GM12878 (cell line): ENCODE data around the gene ARHGDIA. TPM values are rescaled to one million over a fixed set of nuclear protein-coding genes. Genes with fewer than 3 reads are reported as not detected.

Experiments
- ATAC-seq: fragments of 200-7000 bp; cut with Tn5 transposase; 3 replicates; pipeline ENCODE4 v1.9.1; 2020; ENCODE audit warnings: mild to moderate bottlenecking, moderate library complexity
- BruUV-seq: library from RNA; stranded (reverse); fragments of 400-500 nt; replicated peaks from 2 replicates; lab custom pipeline; 2021; lab: Mats Ljungman, UMichigan
- CTCF ChIA-PET: fragments of 300-600 bp; sonication (Branson Sonifier 250); formaldehyde crosslinking; extraction: SDS; loops from one replicate; lab custom pipeline; 2021; ENCODE audit warnings: inconsistent platforms; lab: Yijun Ruan, JAX
- POLR2A ChIA-PET: fragments of 350-600 bp; formaldehyde crosslinking; extraction: SDS; loops from one replicate; lab custom pipeline; 2021; ENCODE audit warnings: inconsistent platforms; lab: Charles Lee
- RAD21 ChIA-PET: fragments of 300-600 bp; sonication (Branson Sonifier 250); formaldehyde crosslinking; loops from one replicate; lab custom pipeline; 2023; ENCODE audit warnings: antibody characterized with exemption; ENCODE audit not compliant: unreplicated experiment; lab: Charles Lee
- SMC1A ChIA-PET: fragments of 300-600 bp; sonication (Branson Sonifier 250); formaldehyde crosslinking; loops from one replicate; lab custom pipeline; 2023; ENCODE audit not compliant: unreplicated experiment, uncharacterized antibody; lab: Charles Lee
- DNase-seq: peaks from one replicate; pipeline ENCODE4 v3.0.0-alpha.2; 2011; ENCODE audit warnings: low read depth, low spot score
- FAIRE-seq: peaks from 3 replicates; lab custom pipeline; 2011; peaks lifted over from hg19 to GRCh38; lab: Jason Lieb, UNC
- H2AFZ ChIP-seq: 2 replicates; pipeline ENCODE4 v1.6.0; 2011; ENCODE audit warnings: low read depth, low read length, control low read depth; ENCODE audit not compliant: control insufficient read depth
- H3K27ac ChIP-seq: 2 replicates; pipeline ENCODE4 v1.5.1; 2011; ENCODE audit warnings: control low read depth; ENCODE audit not compliant: control insufficient read depth, insufficient read depth
- H3K27me3 ChIP-seq, 2 experiments: replicated peaks in 1 of 2; 2 replicates each; pipeline versions ENCODE4 v1.6.0 to v1.6.1; 2011; ENCODE audit warnings: low read length in 1 of 2; ENCODE audit not compliant: control insufficient read depth in 2 of 2, insufficient read depth in 2 of 2
- H3K36me3 ChIP-seq, 2 experiments: 2 replicates each; pipeline ENCODE4 v1.5.1; 2011; ENCODE audit warnings: low read length in 1 of 2; ENCODE audit not compliant: control insufficient read depth in 2 of 2, insufficient read depth in 2 of 2
- H3K4me1 ChIP-seq: 2 replicates; pipeline ENCODE4 v1.6.1; 2011; ENCODE audit warnings: mild to moderate bottlenecking, low read length, moderate library complexity, mixed read lengths; ENCODE audit not compliant: control insufficient read depth, insufficient read depth
- H3K4me2 ChIP-seq: 2 replicates; pipeline ENCODE4 v1.6.0; 2011; ENCODE audit warnings: control low read depth; ENCODE audit not compliant: control insufficient read depth, insufficient read depth
- H3K4me3 ChIP-seq: fragments of 200-600 bp; sonication (generic); 2 replicates; pipeline ENCODE4 v1.5.1; 2016
- H3K79me2 ChIP-seq: 2 replicates; pipeline ENCODE4 v1.6.0; 2011; ENCODE audit warnings: low read length; ENCODE audit not compliant: control insufficient read depth, insufficient read depth
- H3K9ac ChIP-seq: 2 replicates; pipeline ENCODE4 v1.8.0; 2011; ENCODE audit warnings: low read length, control low read depth, mixed read lengths; ENCODE audit not compliant: control insufficient read depth, insufficient read depth
- H3K9me3 ChIP-seq: replicated peaks from 3 replicates; pipeline ENCODE4 v1.5.1; 2011; ENCODE audit warnings: mild to moderate bottlenecking, low read length; ENCODE audit not compliant: control insufficient read depth, insufficient read depth
- H4K20me1 ChIP-seq: 2 replicates; pipeline ENCODE4 v1.6.0; 2011; ENCODE audit not compliant: control insufficient read depth, insufficient read depth
- BCL11A ChIP-seq: IDR thresholded peaks from 2 replicates; pipeline ENCODE4 v1.6.1; 2011; ENCODE audit warnings: low read depth, low read length
- BRCA1 ChIP-seq: IDR thresholded peaks from 2 replicates; pipeline ENCODE4 v1.6.1; 2011; ENCODE audit warnings: low read depth, low read length, improper control_type of control experiment
- NBN ChIP-seq: fragments of 450-650 bp; IDR thresholded peaks from 2 replicates; pipeline ENCODE4 v1.6.1; 2016
- POLR2A ChIP-seq: IDR thresholded peaks from 2 replicates; pipeline ENCODE4 v1.6.1; 2011; ENCODE audit warnings: low read depth, mild to moderate bottlenecking, low read length
- ZNF24 ChIP-seq: fragments of 450-650 bp; IDR thresholded peaks from 2 replicates; pipeline ENCODE4 v1.6.1; 2017; ENCODE audit warnings: antibody characterized with exemption, mild to moderate bottlenecking
- WGBS: methylation state at CpG from one replicate; pipeline ENCODE4 v1.1.6; 2016; ENCODE audit warnings: low lambda C conversion rate; ENCODE audit not compliant: insufficient replicate concordance, insufficient coverage; ENCODE audit errors: missing lambda C conversion rate; 5-methylcytosine and 5-hydroxymethylcytosine counted together
- in situ Hi-C: fragments of 300-500 bp; cut with MboI; formaldehyde crosslinking; loops from 9 replicates; pipeline ENCODE4 v1.14.3; 2018; ENCODE audit warnings: mixed read lengths
- intact Hi-C: fragments of 100-400 bp; cut with micrococcal nuclease; formaldehyde crosslinking; loops from one replicate; pipeline ENCODE4 v1.14.2; 2022; ENCODE audit not compliant: unreplicated experiment
- polyA plus RNA-seq, 11 experiments: library from polyadenylated mRNA; depleted of rRNA in 4 of 11; unstranded in 6 of 11; stranded (reverse) in 5 of 11; fragments of >200 nt; fragmentation: Nextera tagmentation in 4 of 11; fragmentation: Illumina TruSeq in 1 of 11; extraction: Ambion mirVana in 4 of 11; extraction: Trizol in 1 of 11; gene quantifications; 1 replicate in 1 of 11; 2 replicates in 10 of 11; pipeline versions ENCODE4 v1.2.1 to v1.2.3, GENCODE V29; 2011 to 2016; ENCODE audit warnings: inconsistent platforms in 2 of 11, missing spikeins in 2 of 11, low read depth in 1 of 11
- total RNA-seq, 4 experiments: library from RNA; depleted of rRNA in 3 of 4; stranded (reverse); fragments of >200 nt in 3 of 4; fragmentation: Illumina TruSeq in 1 of 4; extraction: Trizol in 1 of 4; gene quantifications; 2 replicates each; pipeline versions ENCODE4 v1.2.1 to v1.2.3, GENCODE V29; 2013 to 2021
- TF ChIP-seq, protein P1 (sequence below): IDR thresholded peaks from 2 replicates; pipeline ENCODE4 v1.6.1; 2012; ENCODE audit warnings: improper control_type of control experiment, low read depth, low read length; ENCODE audit not compliant: insufficient replicate concordance

The ARHGDIA gene
- total and polyA plus RNA-seq, 10 of the 15 experiments (the other 5 are each of a cell fraction or from before 2014, with no cell fraction given): 17.9 to 552 (median 169) TPM

DNA sequence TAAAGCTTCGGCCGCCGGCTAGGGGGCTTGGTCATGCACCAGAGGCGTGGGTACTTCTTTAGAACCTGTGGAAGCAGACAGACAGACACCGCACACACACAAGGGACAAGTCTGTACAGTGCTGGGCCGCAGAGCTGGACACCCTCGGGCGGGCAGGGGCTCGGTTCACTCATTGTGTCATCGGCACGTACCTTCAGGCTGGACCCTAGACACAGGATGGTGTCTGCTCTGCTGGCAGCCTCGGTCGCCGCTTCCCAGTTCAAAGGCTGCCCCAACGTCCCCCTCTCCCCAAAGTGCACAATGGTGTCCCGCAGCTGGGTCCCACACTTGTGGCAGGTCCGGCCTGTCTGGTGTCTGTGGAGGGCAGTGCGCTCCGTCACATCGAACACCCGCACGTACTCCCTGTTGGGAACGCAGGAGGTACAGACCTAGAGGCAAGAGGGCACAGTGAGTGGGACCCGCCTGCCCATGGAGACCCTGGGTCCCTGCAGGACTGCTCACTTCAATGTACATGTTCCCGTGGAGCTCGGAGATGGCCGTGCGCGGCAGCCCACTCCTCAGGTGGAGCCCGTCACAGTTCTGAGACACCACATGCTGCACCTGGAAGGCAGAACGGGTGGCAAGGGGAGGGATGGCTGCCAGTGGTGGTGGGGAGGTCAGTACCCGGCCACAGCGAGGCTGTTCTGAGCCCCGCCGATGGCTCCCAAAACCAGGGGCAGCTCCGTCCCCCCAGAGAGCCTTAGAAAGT, 43.1 kb upstream of the ARHGDIA start:
- in situ Hi-C loops: no loop called here
- peaks cover 11% of the 10 kb centered on the region for H3K4me1 ChIP-seq
- ChIA-PET CTCF (no interaction called here), RAD21 (no interaction called here), POLR2A (no interaction called here), SMC1A (no interaction called here)
- no peak overlapping the region for H3K4me2 ChIP-seq
- FAIRE-seq (no peak), ATAC-seq (no peak), DNase-seq (no peak)
- no peaks in the 10 kb centered on the region for H4K20me1 ChIP-seq
- intact Hi-C loops: no loop called here
- H3K27me3 ChIP-seq: no peaks in the 10 kb centered on the region
- H3K4me3 ChIP-seq: no peak overlapping the region
- TF ChIP-seq BCL11A (no peak), BRCA1 (no peak), ZNF24 (no peak), POLR2A (0 out of 2 replicates have a peak, but pooled peaks have one; percentile 39), NBN (no peak)
- TF ChIP-seq, protein P1, sequence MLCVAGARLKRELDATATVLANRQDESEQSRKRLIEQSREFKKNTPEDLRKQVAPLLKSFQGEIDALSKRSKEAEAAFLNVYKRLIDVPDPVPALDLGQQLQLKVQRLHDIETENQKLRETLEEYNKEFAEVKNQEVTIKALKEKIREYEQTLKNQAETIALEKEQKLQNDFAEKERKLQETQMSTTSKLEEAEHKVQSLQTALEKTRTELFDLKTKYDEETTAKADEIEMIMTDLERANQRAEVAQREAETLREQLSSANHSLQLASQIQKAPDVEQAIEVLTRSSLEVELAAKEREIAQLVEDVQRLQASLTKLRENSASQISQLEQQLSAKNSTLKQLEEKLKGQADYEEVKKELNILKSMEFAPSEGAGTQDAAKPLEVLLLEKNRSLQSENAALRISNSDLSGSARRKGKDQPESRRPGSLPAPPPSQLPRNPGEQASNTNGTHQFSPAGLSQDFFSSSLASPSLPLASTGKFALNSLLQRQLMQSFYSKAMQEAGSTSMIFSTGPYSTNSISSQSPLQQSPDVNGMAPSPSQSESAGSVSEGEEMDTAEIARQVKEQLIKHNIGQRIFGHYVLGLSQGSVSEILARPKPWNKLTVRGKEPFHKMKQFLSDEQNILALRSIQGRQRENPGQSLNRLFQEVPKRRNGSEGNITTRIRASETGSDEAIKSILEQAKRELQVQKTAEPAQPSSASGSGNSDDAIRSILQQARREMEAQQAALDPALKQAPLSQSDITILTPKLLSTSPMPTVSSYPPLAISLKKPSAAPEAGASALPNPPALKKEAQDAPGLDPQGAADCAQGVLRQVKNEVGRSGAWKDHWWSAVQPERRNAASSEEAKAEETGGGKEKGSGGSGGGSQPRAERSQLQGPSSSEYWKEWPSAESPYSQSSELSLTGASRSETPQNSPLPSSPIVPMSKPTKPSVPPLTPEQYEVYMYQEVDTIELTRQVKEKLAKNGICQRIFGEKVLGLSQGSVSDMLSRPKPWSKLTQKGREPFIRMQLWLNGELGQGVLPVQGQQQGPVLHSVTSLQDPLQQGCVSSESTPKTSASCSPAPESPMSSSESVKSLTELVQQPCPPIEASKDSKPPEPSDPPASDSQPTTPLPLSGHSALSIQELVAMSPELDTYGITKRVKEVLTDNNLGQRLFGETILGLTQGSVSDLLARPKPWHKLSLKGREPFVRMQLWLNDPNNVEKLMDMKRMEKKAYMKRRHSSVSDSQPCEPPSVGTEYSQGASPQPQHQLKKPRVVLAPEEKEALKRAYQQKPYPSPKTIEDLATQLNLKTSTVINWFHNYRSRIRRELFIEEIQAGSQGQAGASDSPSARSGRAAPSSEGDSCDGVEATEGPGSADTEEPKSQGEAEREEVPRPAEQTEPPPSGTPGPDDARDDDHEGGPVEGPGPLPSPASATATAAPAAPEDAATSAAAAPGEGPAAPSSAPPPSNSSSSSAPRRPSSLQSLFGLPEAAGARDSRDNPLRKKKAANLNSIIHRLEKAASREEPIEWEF: no peak
- no peak overlapping the region for H2AFZ ChIP-seq
- H3K36me3 ChIP-seq: peaks cover 14 to 28% of the 10 kb centered on the region in 2 experiments
- H3K9ac ChIP-seq: no peak overlapping the region
- H3K79me2 ChIP-seq: peaks cover 37% of the 10 kb centered on the region
- H3K27ac ChIP-seq: no peak overlapping the region
- 96% methylated on average over 36 of the region's 36 CpGs for WGBS
- no TSS peak for BruUV-seq
- no peaks in the 10 kb centered on the region for H3K9me3 ChIP-seq
